ENCODE data around the gene DNAJC22.

DNAJC22 gene

GRCh38 chr12:49322708-49323523, 23.8 kb upstream of the DNAJC22 start, which contains the start of gene TROAP:
TROAP (plus strand) TSS chr12:49323255; CDS start chr12:49323609, 354 bp downstream.
- peak; percentile 98 for DNase-seq (ENCODE audit: low spot score)
- Histone ChIP-seq H3K4me2 (ENCODE audit: insufficient read depth, low read length, poor library complexity, severe bottlenecking) (peak within 1 kb of the TSS; percentile 70), H3K14ac (ENCODE audit: low read length) (peak within 1 kb of the TSS; percentile 82), H3K4me3 (ENCODE audit: low read length in 2 of 2) (peak within 1 kb of the TSS; percentile 81 to 86), H3K9me3 (replicated peaks in 1 of 2; ENCODE audit: control insufficient read depth in 2 of 2, insufficient read depth in 1 of 2, low read depth in 1 of 2, low read length in 2 of 2) (no peaks in the 10 kb centered on the region), H3K36me3 (replicated peaks in 1 of 2; ENCODE audit: control insufficient read depth in 2 of 2, insufficient read depth in 2 of 2, low read length in 2 of 2) (peaks cover 20 to 41% of the 10 kb centered on the region in 2 donors), H2BK12ac (ENCODE audit: low read length) (no peak within 1 kb of the TSS), H2BK5ac (ENCODE audit: low read length) (peak within 1 kb of the TSS; percentile 88), H3K4ac (ENCODE audit: low read length) (no peak within 1 kb of the TSS), H3K79me1 (ENCODE audit: low read depth, low read length) (peaks cover 10% of the 10 kb centered on the region), H2AK5ac (ENCODE audit: low read depth, low read length) (peak within 1 kb of the TSS; percentile 40), H4K8ac (ENCODE audit: low read depth, low read length) (peak within 1 kb of the TSS; percentile 82), H3K4me1 (ENCODE audit: control insufficient read depth in 2 of 2, insufficient read depth in 1 of 2, low read depth in 1 of 2, low read length in 2 of 2) (peaks cover 9% of the 10 kb centered on the region in 2 donors), H4K91ac (ENCODE audit: low read depth, low read length, poor library complexity) (no peak within 1 kb of the TSS), H3K9ac (ENCODE audit: low read depth, low read length, poor library complexity) (peak within 1 kb of the TSS; percentile 93), H2BK15ac (ENCODE audit: low read length) (no peak within 1 kb of the TSS), H2AFZ (ENCODE audit: low read length) (peak within 1 kb of the TSS; percentile 91), H3K27me3 (ENCODE audit: control insufficient read depth in 3 of 3, insufficient read depth in 3 of 3, low read depth in 1 of 3, low read length in 3 of 3) (peaks cover 0 to 7% (median 0%) of the 10 kb centered on the region in 3 experiments), H3K18ac (ENCODE audit: low read length) (peak within 1 kb of the TSS; percentile 97), H3K23ac (ENCODE audit: low read depth, low read length, poor library complexity) (peak within 1 kb of the TSS; percentile 96), H3K27ac (replicated peaks; ENCODE audit: low read length) (no peak within 1 kb of the TSS), H2BK120ac (ENCODE audit: low read depth, low read length) (no peak within 1 kb of the TSS)
- WGBS, 2 donors (ENCODE audit: extremely low coverage in 2 of 2, insufficient read length in 2 of 2, insufficient replicate concordance in 1 of 2) = no CpG with 5 or more reads among the region's 65 CpGs

- peaks cover 0 to 6% (median 0%) of the 10 kb centered on the region in 3 experiments for H3K27me3 ChIP-seq (ENCODE audit: control insufficient read depth in 3 of 3, insufficient read depth in 3 of 3, low read depth in 1 of 3, low read length in 3 of 3)
- H3K36me3 ChIP-seq (replicated peaks in 1 of 2; ENCODE audit: control insufficient read depth in 2 of 2, insufficient read depth in 2 of 2, low read length in 2 of 2) = peaks cover 21 to 42% of the 10 kb centered on the region in 2 donors
- H4K91ac ChIP-seq (ENCODE audit: low read depth, low read length, poor library complexity) = no peak overlapping the region
- peak overlapping the region; percentile 40 for H2AK5ac ChIP-seq (ENCODE audit: low read depth, low read length)
- no peak overlapping the region for H2BK120ac ChIP-seq (ENCODE audit: low read depth, low read length)
- no peak overlapping the region for H4K8ac ChIP-seq (ENCODE audit: low read depth, low read length)
- H2BK15ac ChIP-seq (ENCODE audit: low read length) = no peak overlapping the region
- no peak overlapping the region for H3K27ac ChIP-seq (replicated peaks; ENCODE audit: low read length)
- no peak overlapping the region for H3K14ac ChIP-seq (ENCODE audit: low read length)
- no peak overlapping the region for H2BK12ac ChIP-seq (ENCODE audit: low read length)
- H3K4ac ChIP-seq (ENCODE audit: low read length) = no peak overlapping the region
- WGBS, 2 donors (ENCODE audit: extremely low coverage in 2 of 2, insufficient read length in 2 of 2, insufficient replicate concordance in 1 of 2) = no CpG with 5 or more reads among the region's 19 CpGs
- no peak for DNase-seq (ENCODE audit: low spot score)
- peak overlapping the region; percentile 81 to 86 for H3K4me3 ChIP-seq (ENCODE audit: low read length in 2 of 2)
- H3K4me1 ChIP-seq (ENCODE audit: control insufficient read depth in 2 of 2, insufficient read depth in 1 of 2, low read depth in 1 of 2, low read length in 2 of 2) = peaks cover 9% of the 10 kb centered on the region in 2 donors
- peak overlapping the region; percentile 87 for H2AFZ ChIP-seq (ENCODE audit: low read length)
- H3K18ac ChIP-seq (ENCODE audit: low read length) = peak overlapping the region; percentile 73
- H3K79me1 ChIP-seq (ENCODE audit: low read depth, low read length) = peaks cover 10% of the 10 kb centered on the region
- H2BK5ac ChIP-seq (ENCODE audit: low read length) = peak overlapping the region; percentile 88
- H3K23ac ChIP-seq (ENCODE audit: low read depth, low read length, poor library complexity) = peak overlapping the region; percentile 8
- H3K4me2 ChIP-seq (ENCODE audit: insufficient read depth, low read length, poor library complexity, severe bottlenecking) = peak overlapping the region; percentile 70
- no peaks in the 10 kb centered on the region for H3K9me3 ChIP-seq (replicated peaks in 1 of 2; ENCODE audit: control insufficient read depth in 2 of 2, insufficient read depth in 1 of 2, low read depth in 1 of 2, low read length in 2 of 2)
- H3K9ac ChIP-seq (ENCODE audit: low read depth, low read length, poor library complexity) = peak overlapping the region; percentile 93
These were observed 23.1 kb upstream of the DNAJC22 start for GRCh38 chr12:49323524-49324097.

- no peaks in the 10 kb centered on the region for H3K9me3 ChIP-seq (replicated peaks in 1 of 2; ENCODE audit: control insufficient read depth in 2 of 2, insufficient read depth in 1 of 2, low read depth in 1 of 2, low read length in 2 of 2)
- H2AFZ ChIP-seq (ENCODE audit: low read length) = no peak overlapping the region
- H3K4me2 ChIP-seq (ENCODE audit: insufficient read depth, low read length, poor library complexity, severe bottlenecking) = no peak overlapping the region
- H3K4ac ChIP-seq (ENCODE audit: low read length) = no peak overlapping the region
- H3K14ac ChIP-seq (ENCODE audit: low read length) = no peak overlapping the region
- H3K27me3 ChIP-seq (ENCODE audit: control insufficient read depth in 3 of 3, insufficient read depth in 3 of 3, low read depth in 1 of 3, low read length in 3 of 3) = no peaks in the 10 kb centered on the region
- no peak overlapping the region for H2BK12ac ChIP-seq (ENCODE audit: low read length)
- H3K36me3 ChIP-seq (replicated peaks in 1 of 2; ENCODE audit: control insufficient read depth in 2 of 2, insufficient read depth in 2 of 2, low read length in 2 of 2) = peaks cover 33 to 62% of the 10 kb centered on the region in 2 donors
- no peak overlapping the region for H3K4me3 ChIP-seq (ENCODE audit: low read length in 2 of 2)
- no peak for DNase-seq (ENCODE audit: low spot score)
- H4K91ac ChIP-seq (ENCODE audit: low read depth, low read length, poor library complexity) = no peak overlapping the region
- H4K8ac ChIP-seq (ENCODE audit: low read depth, low read length) = no peak overlapping the region
- H3K9ac ChIP-seq (ENCODE audit: low read depth, low read length, poor library complexity) = no peak overlapping the region
- no peak overlapping the region for H3K23ac ChIP-seq (ENCODE audit: low read depth, low read length, poor library complexity)
- no CpG with 5 or more reads among the region's 6 CpGs for WGBS, 2 donors (ENCODE audit: extremely low coverage in 2 of 2, insufficient read length in 2 of 2, insufficient replicate concordance in 1 of 2)
- no peak overlapping the region for H2AK5ac ChIP-seq (ENCODE audit: low read depth, low read length)
- no peak overlapping the region for H3K18ac ChIP-seq (ENCODE audit: low read length)
- H3K27ac ChIP-seq (replicated peaks; ENCODE audit: low read length) = no peak overlapping the region
- no peak overlapping the region for H2BK15ac ChIP-seq (ENCODE audit: low read length)
- no peak overlapping the region for H2BK5ac ChIP-seq (ENCODE audit: low read length)
- H3K4me1 ChIP-seq (ENCODE audit: control insufficient read depth in 2 of 2, insufficient read depth in 1 of 2, low read depth in 1 of 2, low read length in 2 of 2) = peaks cover 9% of the 10 kb centered on the region in 2 donors
- no peak overlapping the region for H2BK120ac ChIP-seq (ENCODE audit: low read depth, low read length)
- peaks cover 11% of the 10 kb centered on the region for H3K79me1 ChIP-seq (ENCODE audit: low read depth, low read length)
These were observed 21.1 kb upstream of the DNAJC22 start for GRCh38 chr12:49325606-49326005.

GRCh38 chr12:49327368-49327767, 19.3 kb upstream of the DNAJC22 start:
- Histone ChIP-seq H3K9ac (ENCODE audit: low read depth, low read length, poor library complexity) (no peak overlapping the region), H3K9me3 (replicated peaks in 1 of 2; ENCODE audit: control insufficient read depth in 2 of 2, insufficient read depth in 1 of 2, low read depth in 1 of 2, low read length in 2 of 2) (no peaks in the 10 kb centered on the region), H3K36me3 (replicated peaks in 1 of 2; ENCODE audit: control insufficient read depth in 2 of 2, insufficient read depth in 2 of 2, low read length in 2 of 2) (peaks cover 42 to 71% of the 10 kb centered on the region in 2 donors), H3K14ac (ENCODE audit: low read length) (no peak overlapping the region), H3K4me2 (ENCODE audit: insufficient read depth, low read length, poor library complexity, severe bottlenecking) (no peak overlapping the region), H3K4ac (ENCODE audit: low read length) (no peak overlapping the region), H4K91ac (ENCODE audit: low read depth, low read length, poor library complexity) (no peak overlapping the region), H3K23ac (ENCODE audit: low read depth, low read length, poor library complexity) (no peak overlapping the region), H3K4me1 (ENCODE audit: control insufficient read depth in 2 of 2, insufficient read depth in 1 of 2, low read depth in 1 of 2, low read length in 2 of 2) (peaks cover 6% of the 10 kb centered on the region in 2 donors), H2AFZ (ENCODE audit: low read length) (no peak overlapping the region), H2BK5ac (ENCODE audit: low read length) (no peak overlapping the region), H3K79me1 (ENCODE audit: low read depth, low read length) (peaks cover 11% of the 10 kb centered on the region), H2BK120ac (ENCODE audit: low read depth, low read length) (no peak overlapping the region), H3K27ac (replicated peaks; ENCODE audit: low read length) (no peak overlapping the region), H4K8ac (ENCODE audit: low read depth, low read length) (no peak overlapping the region), H2BK15ac (ENCODE audit: low read length) (no peak overlapping the region), H2BK12ac (ENCODE audit: low read length) (no peak overlapping the region), H3K27me3 (ENCODE audit: control insufficient read depth in 3 of 3, insufficient read depth in 3 of 3, low read depth in 1 of 3, low read length in 3 of 3) (peaks cover 0 to 1% (median 0%) of the 10 kb centered on the region in 3 experiments), H3K4me3 (ENCODE audit: low read length in 2 of 2) (no peak overlapping the region), H2AK5ac (ENCODE audit: low read depth, low read length) (no peak overlapping the region), H3K18ac (ENCODE audit: low read length) (no peak overlapping the region)
- DNase-seq (ENCODE audit: low spot score) = no peak

All from neuronal stem cell (in vitro differentiated cells).